ENCODE results near the gene NACA. TPM values are rescaled to one million over a fixed set of nuclear protein-coding genes. Genes with fewer than 3 reads are reported as not detected.
"Not testable (repeated sequence)": the region's sequence is repeated elsewhere in the genome, so short reads cannot be mapped to it uniquely, and the experiment has no call there.

Gene NACA
- total RNA-seq, 1 donor from 2014 or later = 910 TPM

- no peak overlapping the region for H3K27ac ChIP-seq (ENCODE audit: low read depth, low read length)
These were observed 34.3 kb upstream of the NACA start for GRCh38 chr12:56759263-56759908.

GRCh38 chr12:56758728-56759262 lies 33.7 kb upstream of the NACA start:
- H3K4me1 ChIP-seq (ENCODE audit: control insufficient read depth in 3 of 3, insufficient read depth in 3 of 3, low read length in 3 of 3) = no peaks in the 10 kb centered on the region
- H3K4me3 ChIP-seq (ENCODE audit: low read length in 3 of 3) = no peak overlapping the region
- no peaks in the 10 kb centered on the region for H3K36me3 ChIP-seq (ENCODE audit: control insufficient read depth in 3 of 3, insufficient read depth in 3 of 3, low read length in 3 of 3)
- H3K9ac ChIP-seq (ENCODE audit: low read depth in 1 of 3, low read length in 3 of 3) = no peak overlapping the region
- H3K27ac ChIP-seq (ENCODE audit: low read depth, low read length) = no peak overlapping the region
- no peaks in the 10 kb centered on the region for H3K9me3 ChIP-seq (ENCODE audit: control insufficient read depth in 3 of 3, low read length in 3 of 3)
- no peaks in the 10 kb centered on the region for H3K27me3 ChIP-seq (ENCODE audit: control insufficient read depth in 3 of 3, insufficient read depth in 3 of 3, low read length in 3 of 3)

More at GRCh38 chr12:56759263-56759908, 34.3 kb upstream of the NACA start:
- Histone ChIP-seq H3K36me3 (ENCODE audit: control insufficient read depth in 3 of 3, insufficient read depth in 3 of 3, low read length in 3 of 3) (no peaks in the 10 kb centered on the region), H3K9me3 (ENCODE audit: control insufficient read depth in 3 of 3, low read length in 3 of 3) (no peaks in the 10 kb centered on the region), H3K9ac (ENCODE audit: low read depth in 1 of 3, low read length in 3 of 3) (no peak overlapping the region), H3K4me3 (ENCODE audit: low read length in 3 of 3) (no peak overlapping the region), H3K27me3 (ENCODE audit: control insufficient read depth in 3 of 3, insufficient read depth in 3 of 3, low read length in 3 of 3) (no peaks in the 10 kb centered on the region), H3K4me1 (ENCODE audit: control insufficient read depth in 3 of 3, insufficient read depth in 3 of 3, low read length in 3 of 3) (no peaks in the 10 kb centered on the region)

GRCh38 chr12:56757971-56758370 lies 32.9 kb upstream of the NACA start:
- not testable (repeated sequence) for H3K27ac ChIP-seq (ENCODE audit: low read depth, low read length); H3K27me3 ChIP-seq (ENCODE audit: control insufficient read depth in 3 of 3, insufficient read depth in 3 of 3, low read length in 3 of 3); H3K4me1 ChIP-seq (ENCODE audit: control insufficient read depth in 3 of 3, insufficient read depth in 3 of 3, low read length in 3 of 3); H3K4me3 ChIP-seq (ENCODE audit: low read length in 3 of 3); H3K9me3 ChIP-seq (ENCODE audit: control insufficient read depth in 3 of 3, low read length in 3 of 3); H3K36me3 ChIP-seq (ENCODE audit: control insufficient read depth in 3 of 3, insufficient read depth in 3 of 3, low read length in 3 of 3); H3K9ac ChIP-seq (ENCODE audit: low read depth in 1 of 3, low read length in 3 of 3)

GRCh38 chr12:56753566-56753965 lies 28.5 kb upstream of the NACA start:
- Histone ChIP-seq H3K4me3 (ENCODE audit: low read length in 3 of 3) (no peak overlapping the region), H3K27me3 (ENCODE audit: control insufficient read depth in 3 of 3, insufficient read depth in 3 of 3, low read length in 3 of 3) (no peaks in the 10 kb centered on the region), H3K9ac (ENCODE audit: low read depth in 1 of 3, low read length in 3 of 3) (no peak overlapping the region), H3K36me3 (ENCODE audit: control insufficient read depth in 3 of 3, insufficient read depth in 3 of 3, low read length in 3 of 3) (no peaks in the 10 kb centered on the region), H3K4me1 (ENCODE audit: control insufficient read depth in 3 of 3, insufficient read depth in 3 of 3, low read length in 3 of 3) (peaks cover 5 to 10% (median 5%) of the 10 kb centered on the region in 3 donors), H3K9me3 (ENCODE audit: control insufficient read depth in 3 of 3, low read length in 3 of 3) (no peaks in the 10 kb centered on the region), H3K27ac (ENCODE audit: low read depth, low read length) (no peak overlapping the region)

GRCh38 chr12:56751712-56752598 lies 26.9 kb upstream of the NACA start, which contains the start of gene PRIM1:
PRIM1 (minus strand) TSS chr12:56752323; CDS start chr12:56752298, 25 bp downstream.
- Histone ChIP-seq H3K36me3 (ENCODE audit: control insufficient read depth in 3 of 3, insufficient read depth in 3 of 3, low read length in 3 of 3) (peaks cover 0 to under 1% (median under 1%) of the 10 kb centered on the region in 3 donors), H3K9me3 (ENCODE audit: control insufficient read depth in 3 of 3, low read length in 3 of 3) (no peaks in the 10 kb centered on the region), H3K9ac (ENCODE audit: low read depth in 1 of 3, low read length in 3 of 3) (peak within 1 kb of the TSS; percentile 73 to 85 (median 85)), H3K4me1 (ENCODE audit: control insufficient read depth in 3 of 3, insufficient read depth in 3 of 3, low read length in 3 of 3) (peaks cover 5 to 10% (median 5%) of the 10 kb centered on the region in 3 donors), H3K27me3 (ENCODE audit: control insufficient read depth in 3 of 3, insufficient read depth in 3 of 3, low read length in 3 of 3) (no peaks in the 10 kb centered on the region), H3K27ac (ENCODE audit: low read depth, low read length) (peak within 1 kb of the TSS; percentile 7), H3K4me3 (ENCODE audit: low read length in 3 of 3) (peak within 1 kb of the TSS; percentile 95 to 99 (median 97))

- H3K4me3 ChIP-seq (ENCODE audit: low read length in 3 of 3); H3K27me3 ChIP-seq (ENCODE audit: control insufficient read depth in 3 of 3, insufficient read depth in 3 of 3, low read length in 3 of 3); H3K9ac ChIP-seq (ENCODE audit: low read depth in 1 of 3, low read length in 3 of 3); H3K9me3 ChIP-seq (ENCODE audit: control insufficient read depth in 3 of 3, low read length in 3 of 3); H3K36me3 ChIP-seq (ENCODE audit: control insufficient read depth in 3 of 3, insufficient read depth in 3 of 3, low read length in 3 of 3); H3K27ac ChIP-seq (ENCODE audit: low read depth, low read length): not testable (repeated sequence)
- peaks cover 5 to 10% (median 5%) of the 10 kb centered on the region in 3 donors for H3K4me1 ChIP-seq (ENCODE audit: control insufficient read depth in 3 of 3, insufficient read depth in 3 of 3, low read length in 3 of 3)
These were observed 25.5 kb upstream of the NACA start for GRCh38 chr12:56750596-56750995.

GRCh38 chr12:56749853-56750252 lies 24.8 kb upstream of the NACA start:
- no peaks in the 10 kb centered on the region for H3K27me3 ChIP-seq (ENCODE audit: control insufficient read depth in 3 of 3, insufficient read depth in 3 of 3, low read length in 3 of 3)
- H3K27ac ChIP-seq (ENCODE audit: low read depth, low read length) = no peak overlapping the region
- H3K4me3 ChIP-seq (ENCODE audit: low read length in 3 of 3) = no peak overlapping the region
- no peaks in the 10 kb centered on the region for H3K9me3 ChIP-seq (ENCODE audit: control insufficient read depth in 3 of 3, low read length in 3 of 3)
- H3K9ac ChIP-seq (ENCODE audit: low read depth in 1 of 3, low read length in 3 of 3) = no peak overlapping the region
- peaks cover 0 to 12% (median 4%) of the 10 kb centered on the region in 3 donors for H3K36me3 ChIP-seq (ENCODE audit: control insufficient read depth in 3 of 3, insufficient read depth in 3 of 3, low read length in 3 of 3)
- H3K4me1 ChIP-seq (ENCODE audit: control insufficient read depth in 3 of 3, insufficient read depth in 3 of 3, low read length in 3 of 3) = peaks cover 5 to 10% (median 5%) of the 10 kb centered on the region in 3 donors

- Histone ChIP-seq H3K4me1 (ENCODE audit: control insufficient read depth in 3 of 3, insufficient read depth in 3 of 3, low read length in 3 of 3) (peaks cover 5 to 10% (median 5%) of the 10 kb centered on the region in 3 donors), H3K36me3 (ENCODE audit: control insufficient read depth in 3 of 3, insufficient read depth in 3 of 3, low read length in 3 of 3) (peaks cover 0 to 12% (median 7%) of the 10 kb centered on the region in 3 donors), H3K9ac (ENCODE audit: low read depth in 1 of 3, low read length in 3 of 3) (no peak overlapping the region), H3K27me3 (ENCODE audit: control insufficient read depth in 3 of 3, insufficient read depth in 3 of 3, low read length in 3 of 3) (no peaks in the 10 kb centered on the region), H3K4me3 (ENCODE audit: low read length in 3 of 3) (no peak overlapping the region), H3K9me3 (ENCODE audit: control insufficient read depth in 3 of 3, low read length in 3 of 3) (no peaks in the 10 kb centered on the region), H3K27ac (ENCODE audit: low read depth, low read length) (no peak overlapping the region)
These were observed 24.3 kb upstream of the NACA start for GRCh38 chr12:56749359-56749758.

- peaks cover 0 to 5% (median 3%) of the 10 kb centered on the region in 3 donors for H3K36me3 ChIP-seq (ENCODE audit: control insufficient read depth in 3 of 3, insufficient read depth in 3 of 3, low read length in 3 of 3)
- H3K9me3 ChIP-seq (ENCODE audit: control insufficient read depth in 3 of 3, low read length in 3 of 3) = no peaks in the 10 kb centered on the region
- peaks cover under 1 to 13% (median 4%) of the 10 kb centered on the region in 3 donors for H3K4me1 ChIP-seq (ENCODE audit: control insufficient read depth in 3 of 3, insufficient read depth in 3 of 3, low read length in 3 of 3)
- H3K4me3 ChIP-seq (ENCODE audit: low read length in 3 of 3) = no peak overlapping the region
- H3K27me3 ChIP-seq (ENCODE audit: control insufficient read depth in 3 of 3, insufficient read depth in 3 of 3, low read length in 3 of 3) = no peaks in the 10 kb centered on the region
- H3K9ac ChIP-seq (ENCODE audit: low read depth in 1 of 3, low read length in 3 of 3) = no peak overlapping the region
- H3K27ac ChIP-seq (ENCODE audit: low read depth, low read length) = no peak overlapping the region
These were observed 3.2 kb upstream of the NACA start for GRCh38 chr12:56728139-56728861.
